Measurements from ENCODE around the gene CLRN1.

DNA sequence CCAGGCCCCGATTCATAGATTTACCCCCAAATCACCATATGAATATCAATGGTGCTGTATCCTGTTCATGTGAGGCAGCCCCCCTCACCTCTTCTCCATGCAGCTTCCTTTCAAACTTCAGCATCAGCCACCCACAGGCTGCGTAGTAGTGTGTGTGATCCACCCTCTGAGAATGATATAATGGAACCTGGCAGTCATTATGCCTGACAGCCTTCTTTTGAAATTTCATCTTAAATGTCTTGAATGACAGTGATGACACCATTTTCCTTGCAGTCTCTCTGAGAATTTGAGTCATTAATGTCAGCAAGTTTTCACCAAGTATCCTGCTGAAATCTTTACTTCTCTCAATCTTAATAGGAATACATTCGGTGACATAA lies 3.5 kb upstream of the CLRN1 start:
- TF ChIP-seq POLR2A (IDR thresholded peaks at IDR 0.05) (no peak), CTCF (IDR thresholded peaks at IDR 0.05) (no peak)
